Thyroid gland (tissue), 4 donors: Measurements from ENCODE around the gene PTPRG.

Experiments
- CTCF ChIP-seq, 6 experiments: fragments of 200-600 bp in 3 of 6; fragments of 450-650 bp in 3 of 6; sonication (generic) in 3 of 6; IDR thresholded peaks; one replicate each; pipeline ENCODE4 v1.5.1; 2016 to 2019; ENCODE audit warnings: antibody characterized with exemption in 6 of 6, mild to moderate bottlenecking in 2 of 6, inconsistent platforms in 1 of 6, moderate library complexity in 1 of 6
- POLR2A ChIP-seq, 2 donors: fragments of 450-650 bp; IDR thresholded peaks; one replicate each; pipeline ENCODE4 v1.6.1; 2017; ENCODE audit warnings: antibody characterized with exemption in 2 of 2, mild to moderate bottlenecking in 2 of 2, moderate library complexity in 1 of 2

- TF ChIP-seq CTCF (IDR thresholded peaks at IDR 0.05), result no peak
- TF ChIP-seq POLR2A (IDR thresholded peaks at IDR 0.05), result no peak
Observed at GRCh38 chr3:61961900-61962299, 400.5 kb downstream of the PTPRG start.
